ENCODE results near the gene CDC37.

DNA sequence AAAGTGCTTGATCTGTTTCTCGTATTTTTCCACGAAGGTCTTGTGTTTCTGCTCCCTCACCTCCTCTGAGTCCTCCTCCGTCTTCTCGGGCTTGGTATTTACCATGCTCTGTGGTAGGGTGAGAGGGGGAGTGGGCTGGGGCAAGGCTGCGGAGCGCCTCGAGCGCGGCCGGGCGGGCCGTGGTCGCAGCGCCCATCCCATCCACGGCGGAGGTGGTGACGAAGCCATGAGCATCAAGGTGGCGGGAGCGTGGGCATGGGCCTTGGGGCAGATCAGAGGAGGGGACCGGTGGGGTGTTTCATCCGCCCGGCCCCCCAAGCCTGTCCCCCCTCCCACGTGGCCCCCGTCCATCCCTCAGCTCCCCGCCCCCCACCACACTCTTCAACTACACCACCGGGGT is 7.9 kb downstream of the CDC37 start:
- TF ChIP-seq, protein P1, sequence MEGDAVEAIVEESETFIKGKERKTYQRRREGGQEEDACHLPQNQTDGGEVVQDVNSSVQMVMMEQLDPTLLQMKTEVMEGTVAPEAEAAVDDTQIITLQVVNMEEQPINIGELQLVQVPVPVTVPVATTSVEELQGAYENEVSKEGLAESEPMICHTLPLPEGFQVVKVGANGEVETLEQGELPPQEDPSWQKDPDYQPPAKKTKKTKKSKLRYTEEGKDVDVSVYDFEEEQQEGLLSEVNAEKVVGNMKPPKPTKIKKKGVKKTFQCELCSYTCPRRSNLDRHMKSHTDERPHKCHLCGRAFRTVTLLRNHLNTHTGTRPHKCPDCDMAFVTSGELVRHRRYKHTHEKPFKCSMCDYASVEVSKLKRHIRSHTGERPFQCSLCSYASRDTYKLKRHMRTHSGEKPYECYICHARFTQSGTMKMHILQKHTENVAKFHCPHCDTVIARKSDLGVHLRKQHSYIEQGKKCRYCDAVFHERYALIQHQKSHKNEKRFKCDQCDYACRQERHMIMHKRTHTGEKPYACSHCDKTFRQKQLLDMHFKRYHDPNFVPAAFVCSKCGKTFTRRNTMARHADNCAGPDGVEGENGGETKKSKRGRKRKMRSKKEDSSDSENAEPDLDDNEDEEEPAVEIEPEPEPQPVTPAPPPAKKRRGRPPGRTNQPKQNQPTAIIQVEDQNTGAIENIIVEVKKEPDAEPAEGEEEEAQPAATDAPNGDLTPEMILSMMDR (IDR thresholded peaks at IDR 0.05): no peak
- TF ChIP-seq POLR2A (IDR thresholded peaks at IDR 0.05) (no peak), POLR2AphosphoS5 (IDR thresholded peaks at IDR 0.05) (no peak), EP300 (IDR thresholded peaks at IDR 0.05) (no peak)

Data from upper lobe of left lung (tissue), 4 donors.